ENCODE results near the gene PLA2G7.
A peak's percentile ranks its signal among the peaks of the same experiment; 100 is the strongest.

The PLA2G7 gene

DNA sequence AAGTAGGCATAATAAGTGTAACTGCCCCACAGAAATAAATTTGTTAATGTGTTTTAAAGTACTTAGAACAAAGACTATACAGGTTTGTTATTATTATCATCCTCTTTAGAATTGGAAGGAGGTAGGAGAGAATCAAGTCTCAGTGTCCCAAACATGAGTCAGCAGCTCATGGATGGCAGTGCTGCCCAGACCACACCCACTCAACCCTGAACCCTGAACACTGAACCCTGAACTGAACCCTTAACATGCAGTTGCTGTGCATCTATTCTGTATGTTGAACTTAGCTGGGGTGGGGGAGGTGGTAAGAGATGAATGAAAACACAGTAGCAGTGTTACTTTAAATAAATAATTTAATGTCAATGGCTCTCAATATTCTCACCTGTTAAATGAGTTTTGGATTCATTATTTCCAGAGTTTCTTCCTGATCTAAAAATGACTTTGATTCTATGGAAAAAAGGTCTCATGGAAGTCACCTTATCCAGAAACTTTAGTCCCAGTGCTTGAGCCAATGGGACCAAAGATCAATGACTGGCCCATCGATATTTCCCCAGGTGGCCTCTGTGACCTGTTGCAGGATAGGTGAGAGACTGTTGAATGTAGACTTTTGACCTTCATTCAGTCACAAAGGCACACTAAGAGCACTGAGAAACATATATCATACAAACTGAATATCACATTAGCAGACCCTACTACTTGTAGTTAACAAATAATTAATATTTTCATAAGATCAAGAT, 8.4 kb upstream of the PLA2G7 start:
- no peak for DNase-seq (ENCODE audit: low read depth in 1 of 2, low spot score in 1 of 2)
- TF ChIP-seq JUND (IDR thresholded peaks at IDR 0.05; ENCODE audit: low read depth): no peak
- in situ Hi-C loops (cut with HindIII; ENCODE audit: low pct_unique_long_range_greater_than_20kb, low sequenced_read_pairs): no loop called here

DNA sequence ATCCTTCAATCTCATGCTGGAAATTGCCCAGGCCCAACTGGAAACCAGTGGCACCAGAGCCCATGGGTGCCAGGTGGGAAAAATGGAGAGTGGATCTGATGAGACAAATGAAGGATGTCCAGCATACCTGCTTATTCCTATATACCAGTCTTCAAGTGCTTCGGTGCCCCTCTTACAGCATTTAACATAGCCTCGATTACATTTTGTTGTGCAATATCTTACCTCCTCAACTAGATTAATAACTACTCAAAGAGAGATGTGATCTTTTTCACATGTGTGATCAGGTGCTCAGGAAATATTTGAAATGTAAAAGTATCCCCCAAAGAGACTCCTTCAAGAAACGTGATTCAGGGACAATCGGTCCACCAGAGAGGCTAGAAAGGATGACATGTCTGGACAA, 6.7 kb upstream of the PLA2G7 start:
- in situ Hi-C loops (cut with HindIII; ENCODE audit: low pct_unique_long_range_greater_than_20kb, low sequenced_read_pairs): no loop called here
- TF ChIP-seq JUND (IDR thresholded peaks at IDR 0.05; ENCODE audit: low read depth): no peak
- no peak for DNase-seq (ENCODE audit: low read depth in 1 of 2, low spot score in 1 of 2)

DNA sequence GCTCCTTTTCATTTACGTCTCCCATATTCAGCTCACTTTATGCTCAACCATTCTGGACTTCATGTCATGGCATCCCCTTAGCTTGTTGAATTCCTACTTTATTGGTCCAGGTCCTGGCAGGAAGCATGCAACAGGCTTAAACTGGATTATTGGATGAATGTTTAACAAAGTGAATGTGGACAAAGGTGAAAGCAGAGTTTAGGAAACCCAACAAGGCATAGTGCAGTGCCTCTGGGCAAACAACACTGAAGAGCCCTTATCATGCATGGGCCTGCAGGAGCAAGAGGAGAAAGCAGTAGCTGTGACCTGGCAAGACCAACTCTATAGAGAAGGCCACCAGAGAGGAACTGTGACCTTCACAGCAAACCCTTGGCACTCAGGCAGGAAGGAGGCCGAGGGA, 6.3 kb upstream of the PLA2G7 start:
- in situ Hi-C loops (cut with HindIII; ENCODE audit: low pct_unique_long_range_greater_than_20kb, low sequenced_read_pairs): no loop called here
- no peak for TF ChIP-seq JUND (IDR thresholded peaks at IDR 0.05; ENCODE audit: low read depth)
- DNase-seq (ENCODE audit: low read depth in 1 of 2, low spot score in 1 of 2): no peak

DNA sequence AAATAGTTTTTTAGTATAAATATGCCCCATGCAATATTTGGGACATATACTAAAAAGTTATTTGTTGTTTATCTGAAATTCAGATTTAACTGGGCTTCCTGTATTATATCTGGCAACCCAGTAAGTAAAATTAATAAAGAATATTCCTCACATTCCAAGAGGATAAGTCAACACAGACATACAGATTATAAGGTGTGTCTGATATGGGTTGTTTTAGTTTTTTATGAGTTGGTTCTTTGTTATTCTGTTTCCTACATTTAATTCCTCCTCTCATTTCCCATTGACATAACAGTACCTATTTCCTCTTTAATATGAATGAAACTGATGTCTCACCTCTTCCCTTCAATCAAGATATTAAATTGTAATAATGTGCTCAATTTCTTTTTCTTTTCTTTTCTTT, 1.7 kb upstream of the PLA2G7 start:
- DNase-seq (ENCODE audit: low read depth in 1 of 2, low spot score in 1 of 2): no peak
- TF ChIP-seq JUND (IDR thresholded peaks at IDR 0.05; ENCODE audit: low read depth): no peak
- in situ Hi-C loops (cut with HindIII; ENCODE audit: low pct_unique_long_range_greater_than_20kb, low sequenced_read_pairs): no loop called here

DNA sequence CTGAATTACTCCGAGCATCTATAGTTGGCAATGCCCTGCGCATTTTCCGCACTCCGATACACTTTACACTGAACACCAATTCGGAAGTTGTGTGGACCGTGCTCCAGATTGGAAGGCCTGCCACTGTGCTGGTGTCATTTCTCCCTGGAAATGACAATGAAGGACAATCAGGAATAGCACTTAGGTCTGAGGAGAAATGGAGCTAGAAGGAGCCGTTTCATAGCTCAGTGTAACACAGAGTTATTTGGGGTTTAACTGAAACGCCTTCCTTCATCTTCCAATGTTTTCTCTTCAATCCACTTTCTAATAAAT, 501 bp upstream of the PLA2G7 start:
- TF ChIP-seq JUND (IDR thresholded peaks at IDR 0.05; ENCODE audit: low read depth): no peak
- no peak for DNase-seq (ENCODE audit: low read depth in 1 of 2, low spot score in 1 of 2)
- in situ Hi-C loops (cut with HindIII; ENCODE audit: low pct_unique_long_range_greater_than_20kb, low sequenced_read_pairs): no loop called here

DNA sequence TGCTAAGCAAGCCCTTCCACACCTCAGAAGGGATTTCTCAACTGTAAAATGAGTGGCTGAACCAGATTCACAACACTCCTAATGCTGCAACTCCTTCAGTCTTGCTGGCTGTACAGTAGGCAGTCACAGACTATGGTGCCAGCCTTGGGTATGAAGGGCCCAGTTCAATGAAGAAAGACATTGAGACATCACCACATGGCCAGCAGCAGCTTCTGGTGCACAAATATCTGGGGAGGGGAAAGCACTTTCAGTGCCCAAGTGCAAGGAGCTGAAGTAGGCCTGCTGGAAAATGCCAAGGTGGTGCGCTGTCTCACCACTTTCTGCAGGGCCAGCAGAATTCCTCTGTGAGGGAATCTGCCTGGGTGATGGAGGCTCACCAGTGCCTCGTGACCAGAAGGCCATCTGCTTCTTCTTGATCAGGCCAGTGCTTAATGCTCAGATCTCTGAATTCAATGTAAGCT, 1.8 kb downstream of the PLA2G7 start:
- in situ Hi-C loops (cut with HindIII; ENCODE audit: low pct_unique_long_range_greater_than_20kb, low sequenced_read_pairs): no loop called here
- peak in 1 of 2 experiments; percentile 22 for DNase-seq (ENCODE audit: low read depth in 1 of 2, low spot score in 1 of 2)
- no peak for TF ChIP-seq JUND (IDR thresholded peaks at IDR 0.05; ENCODE audit: low read depth)

DNA sequence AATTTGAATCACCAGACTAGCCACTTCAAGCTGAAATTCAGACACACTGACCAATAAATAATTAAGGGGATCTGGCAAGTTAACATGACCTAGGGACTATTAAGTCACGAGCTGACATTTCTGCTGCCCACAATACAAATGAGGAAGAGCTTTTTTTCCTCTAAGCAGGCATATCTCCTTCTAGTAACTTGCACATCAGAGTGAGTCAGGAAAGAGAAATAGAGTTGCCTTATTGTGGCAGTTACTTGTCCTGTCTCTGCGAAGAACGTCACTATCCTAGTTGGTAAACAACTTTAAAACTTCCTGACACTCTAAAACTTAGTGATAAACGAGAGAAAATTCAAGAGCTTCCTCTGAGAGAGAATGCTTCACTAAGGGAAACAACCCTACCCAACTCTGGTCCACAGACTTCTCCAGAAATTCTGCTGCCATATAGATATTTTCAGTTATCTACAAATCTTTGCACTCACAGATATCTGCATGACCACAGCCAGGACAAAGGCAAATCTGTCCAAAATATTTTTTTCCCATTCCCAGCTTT, 4.2 kb downstream of the PLA2G7 start:
- in situ Hi-C loops (cut with HindIII; ENCODE audit: low pct_unique_long_range_greater_than_20kb, low sequenced_read_pairs): no loop called here
- no peak for TF ChIP-seq JUND (IDR thresholded peaks at IDR 0.05; ENCODE audit: low read depth)
- no peak for DNase-seq (ENCODE audit: low read depth in 1 of 2, low spot score in 1 of 2)

DNA sequence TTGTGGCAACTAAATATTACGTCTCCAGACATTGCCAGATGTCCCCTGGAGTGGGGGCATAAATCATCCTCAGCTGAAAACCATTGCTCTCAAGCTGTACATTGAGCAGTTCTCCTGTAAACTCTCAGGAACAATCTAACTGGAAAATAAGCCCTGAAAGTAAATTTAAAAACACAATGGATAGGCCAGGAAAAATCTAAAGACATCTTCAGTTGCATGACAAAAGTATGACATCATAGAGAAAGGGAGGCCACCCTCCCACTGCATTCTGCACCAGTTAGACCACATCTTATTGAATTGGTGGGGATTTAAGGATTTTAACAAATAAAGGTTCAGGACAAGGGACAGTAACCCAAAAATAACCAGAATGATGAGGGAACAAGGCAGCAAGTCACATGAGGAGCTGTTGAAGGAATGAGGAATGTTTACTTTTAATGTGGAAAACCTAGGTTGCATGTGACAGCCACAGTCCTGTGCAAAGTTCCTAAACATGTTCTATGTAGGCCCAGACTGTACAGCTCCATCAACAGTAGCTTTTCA, 5.3 kb downstream of the PLA2G7 start:
- no peak for TF ChIP-seq JUND (IDR thresholded peaks at IDR 0.05; ENCODE audit: low read depth)
- in situ Hi-C loops (cut with HindIII; ENCODE audit: low pct_unique_long_range_greater_than_20kb, low sequenced_read_pairs): no loop called here
- no peak for DNase-seq (ENCODE audit: low read depth in 1 of 2, low spot score in 1 of 2)

DNA sequence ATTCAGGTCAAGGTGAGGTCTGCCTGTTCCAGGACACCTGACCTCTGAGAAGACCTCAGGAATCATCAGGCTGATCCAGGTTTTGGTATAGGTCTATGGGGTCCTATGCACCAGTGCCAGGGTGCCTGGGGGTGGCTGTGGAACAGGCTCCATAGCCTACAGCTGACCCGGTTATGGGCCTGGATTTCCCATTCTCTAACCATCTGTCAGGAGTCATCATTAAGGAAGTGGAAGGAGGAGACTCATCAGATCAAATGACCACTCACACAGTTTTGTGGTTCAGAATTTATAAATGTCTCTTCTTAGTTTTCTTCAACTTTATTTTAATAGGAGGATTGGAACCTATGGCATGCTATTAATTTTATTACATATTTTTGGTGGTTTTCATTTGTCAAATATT, 14.8 kb downstream of the PLA2G7 start:
- TF ChIP-seq JUND (IDR thresholded peaks at IDR 0.05; ENCODE audit: low read depth): no peak
- DNase-seq (ENCODE audit: low read depth in 1 of 2, low spot score in 1 of 2): no peak
- in situ Hi-C loops (cut with HindIII; ENCODE audit: low pct_unique_long_range_greater_than_20kb, low sequenced_read_pairs): no loop called here

DNA sequence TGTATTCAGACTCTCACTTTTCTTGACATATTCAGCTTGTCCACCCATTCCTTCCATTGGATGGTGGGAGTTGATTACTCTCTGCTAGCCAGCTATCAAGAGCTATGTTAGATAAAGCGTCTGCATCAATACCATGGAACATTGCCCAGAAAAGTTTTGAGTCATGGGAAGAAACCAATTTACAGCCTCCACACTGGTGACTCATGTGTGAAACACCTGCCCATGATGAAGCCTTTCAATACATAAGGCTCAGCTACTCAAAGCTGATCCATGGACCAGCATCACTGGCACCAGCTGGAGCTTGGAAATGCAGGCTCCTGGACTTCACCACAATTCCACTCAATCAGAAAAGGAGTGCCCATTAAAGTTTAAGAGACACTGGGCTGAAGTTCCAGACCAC, 16.1 kb downstream of the PLA2G7 start:
- no peak for DNase-seq (ENCODE audit: low read depth in 1 of 2, low spot score in 1 of 2)
- in situ Hi-C loops (cut with HindIII; ENCODE audit: low pct_unique_long_range_greater_than_20kb, low sequenced_read_pairs): no loop called here
- no peak for TF ChIP-seq JUND (IDR thresholded peaks at IDR 0.05; ENCODE audit: low read depth)

DNA sequence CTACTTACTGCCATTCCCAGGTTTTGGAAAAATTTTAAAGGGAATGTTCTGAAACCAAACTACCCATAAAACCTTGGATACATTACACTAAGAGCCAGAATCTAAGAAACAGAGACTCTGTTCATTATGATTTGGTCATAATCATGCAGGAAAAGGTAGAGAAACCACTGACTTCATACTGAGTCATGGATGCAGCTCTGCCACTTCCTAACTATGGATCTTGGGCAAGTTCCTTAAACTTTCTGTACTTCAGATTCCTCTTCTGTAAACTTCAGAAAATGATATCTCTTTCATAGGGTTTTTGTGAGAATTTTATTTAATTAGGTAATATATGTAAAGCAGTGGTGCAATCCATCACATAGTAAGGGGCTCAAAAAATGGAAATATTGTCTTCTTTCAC, 20.0 kb downstream of the PLA2G7 start:
- DNase-seq (ENCODE audit: low read depth in 1 of 2, low spot score in 1 of 2): no peak
- TF ChIP-seq JUND (IDR thresholded peaks at IDR 0.05; ENCODE audit: low read depth): no peak
- in situ Hi-C loops (cut with HindIII; ENCODE audit: low pct_unique_long_range_greater_than_20kb, low sequenced_read_pairs): no loop called here

DNA sequence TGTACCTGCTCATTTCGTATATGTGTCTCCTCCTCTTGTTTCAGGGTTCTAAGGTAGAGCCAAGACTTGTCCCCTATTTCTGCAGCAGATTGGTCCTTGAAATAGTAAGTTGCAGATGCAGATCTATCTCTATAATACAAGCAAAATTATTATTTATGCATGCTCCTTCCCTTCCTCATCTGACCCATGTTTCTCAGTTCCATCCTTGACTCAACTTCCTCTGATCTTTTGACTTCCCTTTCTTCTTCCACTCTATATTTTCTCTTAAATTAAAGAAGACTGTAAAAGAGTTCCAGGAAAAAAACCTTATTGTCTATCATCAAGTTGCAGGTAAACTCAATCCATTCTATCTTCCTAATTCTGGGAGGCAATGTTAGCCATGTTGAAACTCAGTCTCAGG, 23.7 kb downstream of the PLA2G7 start:
- in situ Hi-C loops (cut with HindIII; ENCODE audit: low pct_unique_long_range_greater_than_20kb, low sequenced_read_pairs): no loop called here
- no peak for DNase-seq (ENCODE audit: low read depth in 1 of 2, low spot score in 1 of 2)
- no peak for TF ChIP-seq JUND (IDR thresholded peaks at IDR 0.05; ENCODE audit: low read depth)

DNA sequence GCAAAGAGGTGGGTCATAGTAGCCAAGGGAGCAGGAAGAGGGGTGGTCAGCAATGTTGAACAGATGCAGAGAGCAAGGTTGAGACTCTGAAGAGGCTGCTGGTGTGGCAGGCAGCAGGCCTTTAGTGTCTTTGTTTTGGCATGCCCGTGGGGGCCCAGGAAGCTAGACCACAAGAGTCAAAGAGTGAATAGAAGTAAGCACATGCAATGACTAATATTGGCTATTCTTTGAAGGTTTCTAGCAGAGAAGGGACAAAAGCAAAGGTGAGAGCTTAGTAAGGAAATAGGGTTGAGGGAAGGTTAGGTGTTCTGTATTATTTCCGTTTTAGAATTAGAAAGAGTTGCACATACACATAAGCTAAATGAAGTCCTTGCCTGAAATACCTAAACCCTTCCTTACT, 28.7 kb downstream of the PLA2G7 start:
- in situ Hi-C loops (cut with HindIII; ENCODE audit: low pct_unique_long_range_greater_than_20kb, low sequenced_read_pairs): no loop called here
- no peak for DNase-seq (ENCODE audit: low read depth in 1 of 2, low spot score in 1 of 2)
- TF ChIP-seq JUND (IDR thresholded peaks at IDR 0.05; ENCODE audit: low read depth): no peak

DNA sequence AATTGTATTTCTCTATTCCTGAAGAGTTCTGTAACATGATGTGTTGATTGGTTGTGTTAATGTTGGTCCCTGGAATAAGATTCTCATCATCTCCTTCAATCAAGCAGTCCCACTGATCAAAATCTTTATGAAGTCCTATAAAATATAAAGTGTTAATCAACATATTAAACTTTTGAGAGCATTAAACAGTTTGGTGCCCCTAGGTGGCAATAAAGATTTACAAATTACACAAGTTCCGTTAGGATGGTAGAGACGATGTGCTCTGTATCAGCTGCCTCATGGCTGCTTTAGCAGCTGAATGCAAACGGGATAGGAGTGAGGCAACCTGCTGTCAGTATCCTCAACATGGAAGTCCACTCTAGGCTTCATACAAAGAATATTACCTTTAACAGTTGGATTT, 30.6 kb downstream of the PLA2G7 start:
- in situ Hi-C loops (cut with HindIII; ENCODE audit: low pct_unique_long_range_greater_than_20kb, low sequenced_read_pairs): no loop called here
- no peak for TF ChIP-seq JUND (IDR thresholded peaks at IDR 0.05; ENCODE audit: low read depth)
- peak in 1 of 2 experiments; percentile 68 for DNase-seq (ENCODE audit: low read depth in 1 of 2, low spot score in 1 of 2)
